Karpas-422 (cell line): ENCODE data around the gene PARP15. TPM values are rescaled to one million over a fixed set of nuclear protein-coding genes. Genes with fewer than 3 reads are reported as not detected.

Experiments used
- DNase-seq: peaks from one replicate; pipeline ENCODE4 v3.0.0-alpha.2; 2015
- H2AFZ ChIP-seq: fragments of 200-600 bp; sonication (generic); 2 replicates; pipeline ENCODE4 v1.6.1; 2014; ENCODE audit warnings: antibody characterized with exemption, low read length, mixed read lengths
- H3K27ac ChIP-seq: fragments of 200-600 bp; sonication (generic); 2 replicates; pipeline ENCODE4 v1.5.1; 2014; ENCODE audit warnings: mild to moderate bottlenecking, low read length, moderate library complexity
- H3K27me3 ChIP-seq: fragments of 200-600 bp; sonication (generic); 2 replicates; pipeline ENCODE4 v1.6.1; 2014; ENCODE audit warnings: low read length, mixed read lengths
- H3K36me3 ChIP-seq: fragments of 200-600 bp; sonication (generic); 2 replicates; pipeline ENCODE4 v1.6.1; 2014; ENCODE audit warnings: low read length, mixed read lengths; ENCODE audit not compliant: insufficient read depth
- H3K4me1 ChIP-seq: fragments of 200-600 bp; sonication (generic); 2 replicates; pipeline ENCODE4 v1.6.1; 2014; ENCODE audit warnings: mild to moderate bottlenecking, low read length, mixed read lengths
- H3K4me2 ChIP-seq: fragments of 200-600 bp; sonication (generic); 2 replicates; pipeline ENCODE4 v1.6.1; 2014; ENCODE audit warnings: low read length, low read depth, mild to moderate bottlenecking; ENCODE audit not compliant: poor library complexity, severe bottlenecking
- H3K4me3 ChIP-seq: fragments of 200-600 bp; sonication (generic); 2 replicates; pipeline ENCODE4 v1.5.1; 2014; ENCODE audit warnings: mild to moderate bottlenecking, antibody characterized with exemption, low read length, mixed read lengths
- H3K79me2 ChIP-seq: fragments of 200-600 bp; sonication (generic); 2 replicates; pipeline ENCODE4 v1.6.1; 2014; ENCODE audit warnings: mild to moderate bottlenecking, low read length, mixed read lengths
- H3K9ac ChIP-seq: fragments of 200-600 bp; sonication (generic); 2 replicates; pipeline ENCODE4 v1.6.0; 2014; ENCODE audit warnings: low read length
- H3K9me2 ChIP-seq: fragments of 200-600 bp; sonication (generic), shearing (Covaris generic); replicated peaks from 2 replicates; pipeline ENCODE4 v1.6.0; 2014; ENCODE audit warnings: mild to moderate bottlenecking, low read length, moderate library complexity; ENCODE audit not compliant: insufficient read depth
- H3K9me3 ChIP-seq: fragments of 300-700, 200-600 bp; sonication (generic); 2 replicates; pipeline ENCODE4 v1.6.1; 2014; ENCODE audit warnings: low read length, mixed read lengths
- H4K20me1 ChIP-seq: fragments of 200-600 bp; sonication (generic); 2 replicates; pipeline ENCODE4 v1.6.1; 2014; ENCODE audit warnings: mild to moderate bottlenecking, antibody characterized with exemption, low read length, low read depth; ENCODE audit not compliant: insufficient read depth
- total RNA-seq: library from RNA; depleted of rRNA; stranded (reverse); fragments of >200 nt; shearing (Covaris generic); gene quantifications from 2 replicates; pipeline ENCODE4 v1.2.3, GENCODE V29; 2014; ENCODE audit warnings: low replicate concordance

PARP15 gene
- total RNA-seq, 1 experiment from 2014 or later: 54.3 TPM

- no peak overlapping the region for H3K9ac ChIP-seq
- no peak for DNase-seq
- H2AFZ ChIP-seq: no peak overlapping the region
- H4K20me1 ChIP-seq: no peaks in the 10 kb centered on the region
- no peaks in the 10 kb centered on the region for H3K9me2 ChIP-seq
- H3K36me3 ChIP-seq: no peaks in the 10 kb centered on the region
- H3K4me3 ChIP-seq: no peak overlapping the region
- no peaks in the 10 kb centered on the region for H3K9me3 ChIP-seq
- H3K27ac ChIP-seq: no peak overlapping the region
- no peaks in the 10 kb centered on the region for H3K79me2 ChIP-seq
- no peak overlapping the region for H3K4me2 ChIP-seq
- no peaks in the 10 kb centered on the region; the same call in 1 of the 2 replicates for H3K4me1 ChIP-seq
- H3K27me3 ChIP-seq: no peaks in the 10 kb centered on the region
These were observed 32.5 kb downstream of the PARP15 start for GRCh38 chr3:122609798-122610559.

GRCh38 chr3:122612696-122613095, 35.2 kb downstream of the PARP15 start:
- no peak overlapping the region for H3K9ac ChIP-seq
- no peaks in the 10 kb centered on the region for H3K36me3 ChIP-seq
- no peaks in the 10 kb centered on the region for H3K9me3 ChIP-seq
- H3K27ac ChIP-seq: no peak overlapping the region
- no peaks in the 10 kb centered on the region for H4K20me1 ChIP-seq
- no peak for DNase-seq
- H3K27me3 ChIP-seq: no peaks in the 10 kb centered on the region
- H3K4me3 ChIP-seq: no peak overlapping the region
- H2AFZ ChIP-seq: no peak overlapping the region
- no peaks in the 10 kb centered on the region for H3K9me2 ChIP-seq
- no peak overlapping the region for H3K4me2 ChIP-seq
- H3K79me2 ChIP-seq: no peaks in the 10 kb centered on the region
- H3K4me1 ChIP-seq: peaks cover 8% of the 10 kb centered on the region

DNA sequence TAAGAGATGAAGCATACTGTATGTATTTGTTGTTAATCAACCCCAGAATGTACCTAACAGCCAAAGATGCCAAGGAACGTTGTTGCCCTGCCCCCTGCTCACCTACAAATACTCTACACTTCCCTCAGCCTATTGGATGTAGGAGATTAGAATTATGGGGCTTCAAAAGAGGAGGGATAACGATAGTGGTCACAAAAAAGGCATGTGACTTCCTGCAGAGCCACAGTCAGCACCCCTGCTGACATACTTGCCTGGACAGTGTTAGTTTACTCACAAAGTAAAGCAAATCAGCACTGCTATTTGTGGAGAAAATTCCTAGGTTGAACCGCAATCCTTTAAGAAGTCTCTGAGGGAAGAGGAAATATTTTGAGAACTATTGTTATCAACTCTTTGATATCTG, 37.9 kb downstream of the PARP15 start:
- Histone ChIP-seq H3K9me3 (no peaks in the 10 kb centered on the region), H3K9ac (no peak overlapping the region), H3K36me3 (no peaks in the 10 kb centered on the region), H2AFZ (no peak overlapping the region), H4K20me1 (no peaks in the 10 kb centered on the region), H3K79me2 (no peaks in the 10 kb centered on the region), H3K4me2 (no peak overlapping the region), H3K27me3 (no peaks in the 10 kb centered on the region), H3K4me1 (peaks cover 8% of the 10 kb centered on the region), H3K9me2 (no peaks in the 10 kb centered on the region), H3K4me3 (no peak overlapping the region), H3K27ac (no peak overlapping the region)
- DNase-seq: no peak

- Histone ChIP-seq H3K9ac (no peak overlapping the region), H3K9me2 (no peaks in the 10 kb centered on the region), H3K79me2 (no peaks in the 10 kb centered on the region), H4K20me1 (no peaks in the 10 kb centered on the region), H3K27ac (no peak overlapping the region), H3K9me3 (no peaks in the 10 kb centered on the region), H3K4me2 (no peak overlapping the region), H3K4me3 (no peak overlapping the region), H2AFZ (no peak overlapping the region), H3K4me1 (peaks cover 11% of the 10 kb centered on the region), H3K36me3 (no peaks in the 10 kb centered on the region), H3K27me3 (no peaks in the 10 kb centered on the region)
- no peak for DNase-seq
These were observed 41.2 kb downstream of the PARP15 start for GRCh38 chr3:122618614-122619013.

GRCh38 chr3:122619040-122619439, 41.6 kb downstream of the PARP15 start:
- H3K9ac ChIP-seq: no peak overlapping the region
- no peak overlapping the region for H2AFZ ChIP-seq
- no peaks in the 10 kb centered on the region for H3K9me2 ChIP-seq
- H3K27me3 ChIP-seq: no peaks in the 10 kb centered on the region
- DNase-seq: no peak
- H3K79me2 ChIP-seq: no peaks in the 10 kb centered on the region
- no peak overlapping the region for H3K4me3 ChIP-seq
- H3K36me3 ChIP-seq: no peaks in the 10 kb centered on the region
- H4K20me1 ChIP-seq: no peaks in the 10 kb centered on the region
- no peaks in the 10 kb centered on the region for H3K9me3 ChIP-seq
- H3K4me2 ChIP-seq: no peak overlapping the region
- H3K4me1 ChIP-seq: peaks cover 11% of the 10 kb centered on the region
- no peak overlapping the region for H3K27ac ChIP-seq

GRCh38 chr3:122620399-122620798, 42.9 kb downstream of the PARP15 start:
- no peaks in the 10 kb centered on the region for H3K9me2 ChIP-seq
- no peak overlapping the region for H3K4me2 ChIP-seq
- no peak overlapping the region for H2AFZ ChIP-seq
- H3K4me3 ChIP-seq: no peak overlapping the region
- H3K9ac ChIP-seq: no peak overlapping the region
- peaks cover 11% of the 10 kb centered on the region for H3K4me1 ChIP-seq
- H3K36me3 ChIP-seq: no peaks in the 10 kb centered on the region
- H3K9me3 ChIP-seq: no peaks in the 10 kb centered on the region
- H3K79me2 ChIP-seq: no peaks in the 10 kb centered on the region
- DNase-seq: no peak
- no peaks in the 10 kb centered on the region for H3K27me3 ChIP-seq
- H3K27ac ChIP-seq: no peak overlapping the region
- no peaks in the 10 kb centered on the region for H4K20me1 ChIP-seq

- no peaks in the 10 kb centered on the region for H3K9me2 ChIP-seq
- no peak overlapping the region for H2AFZ ChIP-seq
- no peak overlapping the region for H3K4me2 ChIP-seq
- no peak overlapping the region for H3K4me3 ChIP-seq
- no peaks in the 10 kb centered on the region for H3K27me3 ChIP-seq
- H3K9me3 ChIP-seq: no peaks in the 10 kb centered on the region
- H3K4me1 ChIP-seq: peaks cover 11% of the 10 kb centered on the region
- no peaks in the 10 kb centered on the region for H3K79me2 ChIP-seq
- H3K36me3 ChIP-seq: no peaks in the 10 kb centered on the region
- no peaks in the 10 kb centered on the region for H4K20me1 ChIP-seq
- DNase-seq: no peak
- no peak overlapping the region for H3K9ac ChIP-seq
- H3K27ac ChIP-seq: no peak overlapping the region
These were observed 43.7 kb downstream of the PARP15 start for GRCh38 chr3:122621112-122621511.

GRCh38 chr3:122623031-122623829, 45.8 kb downstream of the PARP15 start:
- no peak overlapping the region for H3K4me2 ChIP-seq
- peaks cover 2% of the 10 kb centered on the region; the same call in 1 of the 2 replicates for H3K4me1 ChIP-seq
- DNase-seq: no peak
- no peaks in the 10 kb centered on the region for H4K20me1 ChIP-seq
- H3K9me3 ChIP-seq: no peaks in the 10 kb centered on the region
- no peaks in the 10 kb centered on the region for H3K27me3 ChIP-seq
- H3K9ac ChIP-seq: no peak overlapping the region
- H3K36me3 ChIP-seq: no peaks in the 10 kb centered on the region
- no peak overlapping the region for H3K4me3 ChIP-seq
- H3K79me2 ChIP-seq: no peaks in the 10 kb centered on the region
- no peak overlapping the region for H3K27ac ChIP-seq
- H2AFZ ChIP-seq: no peak overlapping the region
- H3K9me2 ChIP-seq: no peaks in the 10 kb centered on the region
